ENCODE data around the gene MDFI.

DNA sequence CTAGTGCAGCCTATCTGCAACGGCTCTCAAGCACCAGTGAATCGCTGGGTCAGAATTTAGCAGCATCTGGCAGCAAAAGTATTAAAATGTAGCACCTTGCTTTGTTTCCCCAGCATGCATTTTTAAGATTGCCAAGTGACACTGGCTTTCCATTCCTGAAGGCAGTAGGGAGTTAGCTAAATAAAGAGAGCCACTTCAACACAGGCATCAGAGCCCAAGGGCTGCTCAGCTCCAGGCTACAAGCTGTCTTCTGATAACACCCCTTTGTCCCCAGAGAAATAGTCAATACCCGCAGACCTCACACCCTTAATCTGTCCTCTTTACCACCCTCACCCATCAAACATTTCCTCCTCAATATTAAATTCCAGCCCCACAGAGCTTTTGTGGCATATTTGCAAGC is 19.7 kb upstream of the MDFI start:
- TF ChIP-seq CTCF (IDR thresholded peaks at IDR 0.05; ENCODE audit: insufficient read depth, low read length) (no peak), POLR2AphosphoS5 (IDR thresholded peaks at IDR 0.05; ENCODE audit: low read depth) (no peak)

Measured in HL-60 (cell line).